H1 (cell line): ENCODE measurements around the gene AATK. TPM values are rescaled to one million over a fixed set of nuclear protein-coding genes. Genes with fewer than 3 reads are reported as not detected.

ENCODE experiments used
- ASH2L ChIP-seq: fragments of 200-600, 300-600 bp; sonication (generic); IDR thresholded peaks from one replicate; pipeline ENCODE4 v1.7.1; 2017; ENCODE audit warnings: low read length
- CREB1 ChIP-seq: IDR thresholded peaks from 2 replicates; pipeline ENCODE4 v1.6.1; 2012; ENCODE audit warnings: inconsistent platforms
- HDAC2 ChIP-seq, 2 experiments: fragments of 300-600 bp in 1 of 2; sonication (generic) in 1 of 2; IDR thresholded peaks; 2 replicates each; pipeline ENCODE4 v1.6.1; 2011 to 2012; ENCODE audit warnings: low read depth in 2 of 2, low read length in 2 of 2, mild to moderate bottlenecking in 2 of 2, moderate library complexity in 2 of 2, borderline replicate concordance in 1 of 2, inconsistent platforms in 1 of 2
- POU5F1 ChIP-seq: IDR thresholded peaks from 2 replicates; pipeline ENCODE4 v1.6.1; 2011; ENCODE audit warnings: low read depth, mild to moderate bottlenecking, low read length, moderate library complexity
- polyA plus RNA-seq, 7 experiments: library from polyadenylated mRNA; depleted of rRNA in 3 of 7; stranded (reverse) in 5 of 7; unstranded in 2 of 7; fragments of >200 nt in 5 of 7; fragments of 200-250 nt in 2 of 7; gene quantifications; 1 replicate in 5 of 7; 2 replicates in 1 of 7; 4 replicates in 1 of 7; pipeline versions ENCODE4 v1.2.1 to v1.2.3, GENCODE V29; 2011 to 2013; ENCODE audit warnings: missing spikeins in 2 of 7, mixed read lengths in 2 of 7
- total RNA-seq: library from RNA; stranded (reverse); fragmentation: NEBNext Ultra II Directional; extraction: Animal tissue kit (Norgen Biotek cat#: 25700); gene quantifications from 2 replicates; pipeline ENCODE4 v1.2.1, GENCODE V29; 2021

AATK gene
- total and polyA plus RNA-seq, 2 of the 8 experiments (the other 6 are each of a cell fraction or from before 2014, with no cell fraction given): 1.7 to 3.5 TPM

- TF ChIP-seq POU5F1 (no peak), CREB1 (no peak), ASH2L (no peak), HDAC2 (IDR thresholded peaks at IDR 0.05; ENCODE audit: borderline replicate concordance in 1 of 2, low read depth in 2 of 2, low read length in 2 of 2) (no peak)
- TF ChIP-seq, all 59 proteins: peak for 0
These were observed 31.8 kb downstream of the AATK start (continued) for GRCh38 chr17:81134064-81134781.
